Esophagus squamous epithelium (tissue), 5 donors: ENCODE data around the gene RAD23A. TPM values are rescaled to one million over a fixed set of nuclear protein-coding genes. Genes with fewer than 3 reads are reported as not detected.

ENCODE experiments used
- DNase-seq: peaks from one replicate; lab custom pipeline; 2025; lab: John Stamatoyannopoulos, UW
- H3K27ac ChIP-seq, 4 donors: fragments of 200-600 bp; sonication (generic); one replicate each; pipeline ENCODE4 v1.5.1; 2016 to 2019; ENCODE audit warnings: mild to moderate bottlenecking in 1 of 4
- H3K27me3 ChIP-seq, 4 donors: fragments of 200-600 bp; sonication (generic); 1 replicate in 3 of 4; 2 replicates in 1 of 4; pipeline versions ENCODE4 v1.5.1 to v1.6.0; 2017 to 2021; ENCODE audit warnings: antibody characterized with exemption in 1 of 4
- H3K36me3 ChIP-seq, 3 donors: fragments of 200-600 bp; sonication (generic); one replicate each; pipeline ENCODE4 v1.5.1; 2016 to 2019
- H3K4me1 ChIP-seq, 3 donors: fragments of 200-600 bp; sonication (generic); one replicate each; pipeline ENCODE4 v1.5.1; 2017 to 2019
- H3K4me3 ChIP-seq, 4 donors: fragments of 200-600 bp; sonication (generic); 1 replicate in 3 of 4; 2 replicates in 1 of 4; pipeline ENCODE4 v1.5.1; 2016 to 2019; ENCODE audit warnings: mild to moderate bottlenecking in 2 of 4, moderate library complexity in 1 of 4
- H3K9me3 ChIP-seq, 3 donors: fragments of 200-600 bp; sonication (generic); one replicate each; pipeline ENCODE4 v1.5.1; 2016 to 2019
- CTCF ChIP-seq, 6 experiments: fragments of 450-650 bp in 4 of 6; fragments of 200-600 bp in 2 of 6; sonication (generic) in 2 of 6; IDR thresholded peaks; one replicate each; pipeline ENCODE4 v1.5.1; 2016 to 2019; ENCODE audit warnings: antibody characterized with exemption in 6 of 6, mild to moderate bottlenecking in 4 of 6, moderate library complexity in 4 of 6
- POLR2A ChIP-seq, 4 donors: fragments of 450-650 bp; IDR thresholded peaks; one replicate each; pipeline ENCODE4 v1.6.1; 2017; ENCODE audit warnings: antibody characterized with exemption in 4 of 4, mild to moderate bottlenecking in 4 of 4, moderate library complexity in 3 of 4
- WGBS, 2 donors: methylation state at CpG; one replicate each; pipeline ENCODE4 v1.1.5; 2018; 5-methylcytosine and 5-hydroxymethylcytosine counted together
- intact Hi-C: fragments of 100-400 bp; cut with DNase I; formaldehyde crosslinking; loops from one replicate; pipeline ENCODE4 v1.15.0; 2022
- total RNA-seq, 4 donors: library from RNA; depleted of rRNA; stranded (reverse); fragments of >200 nt; gene quantifications; one replicate each; pipeline ENCODE4 v1.1.0, GENCODE V29; 2016
- donor health status: DM: yes; HTN: yes; CAD: no.

Gene RAD23A
- total RNA-seq, 4 donors from 2014 or later = 67.7 to 87.4 (median 82.4) TPM

GRCh38 chr19:12990853-12991252 is 45.2 kb downstream of the RAD23A start:
- no peaks in the 10 kb centered on the region for H3K36me3 ChIP-seq
- no peaks in the 10 kb centered on the region for H3K9me3 ChIP-seq

GRCh38 chr19:12991296-12991695 is 45.6 kb downstream of the RAD23A start:
- H3K27me3 ChIP-seq = peaks cover 0 to 3% (median 0%) of the 10 kb centered on the region in 4 donors
- no peak overlapping the region for H3K4me3 ChIP-seq
- H3K27ac ChIP-seq = no peak overlapping the region
- no peak for TF ChIP-seq CTCF (IDR thresholded peaks at IDR 0.05)
- peaks cover 0 to 25% (median 3%) of the 10 kb centered on the region in 3 donors for H3K4me1 ChIP-seq
- H3K9me3 ChIP-seq = no peaks in the 10 kb centered on the region
- DNase-seq = no peak
- 93 to 95% methylated on average over 5 of the region's 5 CpGs for WGBS, 2 donors
- intact Hi-C loops = no loop called here
- no peaks in the 10 kb centered on the region for H3K36me3 ChIP-seq

More at GRCh38 chr19:12990853-12991252, 45.2 kb downstream of the RAD23A start:
- Histone ChIP-seq H3K4me3 (no peak overlapping the region), H3K27ac (no peak overlapping the region), H3K4me1 (peaks cover 0 to 23% (median 3%) of the 10 kb centered on the region in 3 donors), H3K27me3 (no peaks in the 10 kb centered on the region)
- TF ChIP-seq POLR2A (IDR thresholded peaks at IDR 0.05) (no peak), CTCF (IDR thresholded peaks at IDR 0.05) (no peak)
- WGBS, 2 donors = 61 to 72% methylated on average over 3 of the region's 3 CpGs
- intact Hi-C loops = no loop called here
- DNase-seq = no peak

- H3K27me3 ChIP-seq = peaks cover 0 to 3% (median 0%) of the 10 kb centered on the region in 4 donors
- peaks cover 0 to 39% (median 6%) of the 10 kb centered on the region in 3 donors for H3K4me1 ChIP-seq
- TF ChIP-seq POLR2A (IDR thresholded peaks at IDR 0.05) (no peak), CTCF (IDR thresholded peaks at IDR 0.05) (no peak)
- 90 to 98% methylated on average over 9 to 11 of the region's 11 CpGs for WGBS, 2 donors
- no peak overlapping the region for H3K27ac ChIP-seq
- H3K4me3 ChIP-seq = no peak overlapping the region
- H3K36me3 ChIP-seq = no peaks in the 10 kb centered on the region
- no peak for DNase-seq
- H3K9me3 ChIP-seq = no peaks in the 10 kb centered on the region
- intact Hi-C loops = no loop called here
Measured at GRCh38 chr19:12992729-12993128, 47.1 kb downstream of the RAD23A start.

GRCh38 chr19:12993562-12993961 is 47.9 kb downstream of the RAD23A start:
- Histone ChIP-seq H3K27me3 (peaks cover 0 to 3% (median 0%) of the 10 kb centered on the region in 4 donors), H3K9me3 (no peaks in the 10 kb centered on the region), H3K4me1 (peaks cover 0 to 47% (median 14%) of the 10 kb centered on the region in 3 donors), H3K4me3 (no peak overlapping the region), H3K36me3 (no peaks in the 10 kb centered on the region), H3K27ac (peak overlapping the region in 2 of 4 donors; percentile 40 to 91)
- DNase-seq = no peak
- WGBS, 2 donors = 56 to 60% methylated on average over 3 to 7 of the region's 7 CpGs
- intact Hi-C loops = no loop called here
- TF ChIP-seq CTCF (IDR thresholded peaks at IDR 0.05) (no peak), POLR2A (IDR thresholded peaks at IDR 0.05) (no peak)

GRCh38 chr19:12994701-12995595 is 49.3 kb downstream of the RAD23A start, which contains the start of gene NFIX:
Gene NFIX (plus strand): TSS chr19:12995475. CDS start chr19:12995838, 363 bp downstream.
- no peak for DNase-seq
- Histone ChIP-seq H3K27ac (peak within 1 kb of the TSS; percentile 91 to 98 (median 94)), H3K4me1 (peaks cover 5 to 61% (median 25%) of the 10 kb centered on the region in 3 donors), H3K9me3 (no peaks in the 10 kb centered on the region), H3K36me3 (no peaks in the 10 kb centered on the region), H3K27me3 (peaks cover 0 to 3% (median 0%) of the 10 kb centered on the region in 4 donors), H3K4me3 (peak within 1 kb of the TSS; percentile 68 to 93 (median 80))
- intact Hi-C loops = no loop called here
- TF ChIP-seq CTCF (IDR thresholded peaks at IDR 0.05) (no peak), POLR2A (IDR thresholded peaks at IDR 0.05) (no peak)
- WGBS, 2 donors = 1 to 35% methylated on average over 11 to 23 of the region's 84 CpGs
